Stimulated activated CD4-positive, alpha-beta T cell treated with anti-CD3 and anti-CD28 coated beads, Interleukin-12 subunit alpha, Interleukin-12 subunit beta, amount 100 ng/mL, for 24 hours (primary cell): Measurements from ENCODE around the gene CEACAM16.
"Not testable (repeated sequence)": the region's sequence is repeated elsewhere in the genome, so short reads cannot be mapped to it uniquely, and the experiment has no call there.

Source experiments
- DNase-seq, 2 experiments: peaks; one replicate each; pipeline ENCODE4 v3.0.0-alpha.2; 2020; ENCODE audit warnings: low read depth in 2 of 2

CEACAM16 gene

DNA sequence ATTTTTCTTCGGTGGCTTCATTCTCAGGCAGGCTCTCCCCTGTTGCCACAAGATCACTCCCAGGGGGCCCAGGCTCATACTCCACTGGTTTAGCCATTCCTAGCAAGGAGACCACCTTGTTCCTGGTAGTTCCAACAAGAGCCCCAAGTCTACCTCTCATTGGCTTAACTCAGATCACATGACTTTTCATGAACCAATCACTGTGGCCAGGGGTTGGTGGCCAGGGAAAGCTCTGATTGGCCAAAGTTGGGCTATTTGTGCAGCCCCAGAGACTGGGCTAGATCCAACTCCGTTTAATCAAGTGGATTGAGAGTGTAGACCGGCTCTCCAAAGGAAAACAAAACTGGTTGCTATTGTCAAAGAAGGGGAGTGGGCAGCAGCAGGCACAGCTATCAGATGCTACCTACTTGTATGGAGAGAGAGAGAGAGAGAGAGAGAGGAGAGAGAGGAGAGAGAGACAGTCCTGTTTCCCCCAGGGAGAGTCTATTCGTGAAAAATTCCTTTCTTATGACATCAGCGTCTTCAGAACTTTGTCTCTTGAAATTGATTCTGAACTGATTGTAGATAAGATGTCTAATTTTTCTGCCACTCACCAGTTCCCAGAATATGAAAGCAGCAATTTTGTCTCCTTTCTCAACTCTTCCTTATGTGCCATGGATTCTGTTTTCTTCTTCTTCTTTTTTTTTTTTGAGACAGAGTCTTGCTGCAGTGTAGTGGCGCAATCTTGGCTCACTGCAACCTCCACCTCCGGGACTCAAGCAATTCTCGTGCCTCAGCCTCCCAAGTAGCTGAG is 21.7 kb upstream of the CEACAM16 start:
- no peak for DNase-seq

DNA sequence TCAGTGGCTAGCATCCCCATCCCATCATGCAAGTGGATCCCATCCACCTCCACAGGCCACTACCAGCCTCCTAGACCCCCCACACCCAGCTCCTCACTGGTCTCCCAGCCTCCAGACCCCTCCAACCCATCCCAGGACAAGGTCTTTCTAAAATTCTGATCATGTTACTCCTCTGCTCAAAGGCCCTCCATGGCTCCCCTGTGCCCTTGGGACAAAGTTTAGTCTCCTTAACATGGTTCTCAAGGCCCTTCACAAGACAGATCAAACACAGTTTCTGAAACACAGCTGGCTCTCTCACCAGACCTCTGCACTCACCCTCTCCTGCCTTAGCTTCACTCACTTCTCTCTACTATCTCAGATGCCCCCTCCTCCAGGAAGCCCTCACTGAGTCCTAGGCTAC is 18.4 kb upstream of the CEACAM16 start:
- no peak for DNase-seq

DNA sequence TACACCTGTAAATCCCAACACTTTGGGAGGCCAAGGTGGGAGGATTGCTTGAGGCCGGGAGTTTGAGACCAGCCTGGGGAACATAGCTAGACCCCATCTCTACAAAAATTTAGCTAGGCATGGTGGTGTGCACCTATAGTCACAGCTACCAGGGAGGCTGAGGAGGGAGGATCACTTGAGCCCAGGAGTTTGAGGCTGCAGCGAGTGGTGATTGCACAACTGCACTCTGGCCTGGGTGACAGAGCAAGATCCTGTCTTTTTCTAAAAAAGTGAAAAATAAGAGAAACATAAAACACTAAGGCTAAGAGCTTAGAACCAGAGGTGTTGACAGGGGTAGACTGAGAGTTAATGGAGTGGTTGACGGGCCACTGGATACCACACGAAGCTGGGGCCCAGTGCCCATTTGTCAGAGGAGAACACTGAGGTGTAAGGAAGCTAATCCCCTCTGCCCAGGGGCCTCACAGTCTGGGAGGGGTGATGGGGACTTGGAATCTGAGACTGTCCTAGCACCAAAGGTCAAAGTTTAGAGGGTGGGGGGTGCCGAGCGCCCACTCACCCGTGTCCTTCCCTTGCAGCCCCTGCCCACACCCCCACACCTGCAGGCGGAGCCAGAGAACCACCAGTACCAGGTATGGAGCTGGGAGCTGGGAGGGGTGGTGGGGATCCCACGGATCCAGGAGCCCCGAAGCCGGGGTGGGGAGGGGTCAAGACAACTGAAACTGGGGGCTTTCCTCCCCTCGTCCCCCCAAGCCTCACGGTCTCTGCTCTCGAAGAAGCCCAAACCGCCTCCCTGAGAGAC is 16.8 kb upstream of the CEACAM16 start:
- DNase-seq: no peak

DNA sequence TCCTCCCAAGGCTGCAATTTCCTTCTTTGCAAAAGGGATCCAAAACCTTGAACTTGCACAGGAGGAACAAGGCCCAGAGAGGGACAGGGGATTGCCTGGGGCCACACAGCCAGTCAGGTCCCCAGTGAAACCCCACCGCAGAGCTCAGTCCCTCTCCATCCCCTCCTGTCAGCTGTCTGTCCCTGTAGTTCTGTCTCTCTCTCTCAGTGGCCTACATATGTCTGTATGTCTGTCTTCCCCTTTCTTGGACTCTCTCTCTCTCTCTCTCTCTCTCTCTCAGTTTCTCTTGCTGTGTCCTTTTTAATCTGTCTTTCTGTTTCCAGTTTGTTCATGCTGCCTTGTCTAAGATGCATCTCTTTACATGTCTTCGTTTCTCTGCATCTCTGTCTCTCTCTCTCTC is 16.1 kb upstream of the CEACAM16 start:
- no peak for DNase-seq

DNA sequence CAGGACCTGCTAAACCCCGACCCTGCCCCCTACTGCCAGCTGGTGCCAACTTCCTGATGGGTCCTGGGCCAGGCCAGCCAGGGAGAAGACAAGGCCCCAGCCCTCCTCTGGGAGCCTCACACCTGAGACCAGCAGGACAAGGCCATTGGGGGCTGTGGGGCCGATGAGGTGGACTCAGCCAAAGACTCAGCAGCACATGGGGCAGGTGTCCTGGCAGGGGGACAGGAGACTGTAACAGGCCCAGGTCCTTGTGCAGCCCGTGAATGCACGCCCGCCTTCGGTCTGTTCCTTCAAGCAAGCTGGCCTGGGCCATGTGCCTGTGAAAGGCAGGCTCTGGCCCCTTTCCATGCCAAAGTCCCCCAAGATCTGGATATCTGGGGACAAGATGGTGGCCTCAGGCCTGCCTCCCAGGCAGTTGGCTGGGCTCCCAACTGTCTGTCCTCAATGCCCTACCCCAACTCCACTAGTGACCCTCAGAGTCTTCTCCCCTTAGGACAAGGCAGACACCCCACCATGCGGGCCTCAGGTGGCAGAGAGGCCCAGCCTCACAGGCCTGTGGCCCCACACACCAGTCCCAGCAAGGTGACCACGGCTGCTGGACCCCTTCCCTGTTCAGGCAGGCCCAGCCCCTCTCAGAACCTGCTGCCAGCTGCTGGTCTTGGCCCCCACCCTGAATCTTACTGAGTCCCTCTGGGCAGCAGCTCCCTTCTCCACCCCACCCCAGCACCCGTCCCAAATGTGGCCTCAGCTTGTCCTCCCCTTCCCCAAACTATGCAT is 15.3 kb upstream of the CEACAM16 start:
- DNase-seq: no peak

DNA sequence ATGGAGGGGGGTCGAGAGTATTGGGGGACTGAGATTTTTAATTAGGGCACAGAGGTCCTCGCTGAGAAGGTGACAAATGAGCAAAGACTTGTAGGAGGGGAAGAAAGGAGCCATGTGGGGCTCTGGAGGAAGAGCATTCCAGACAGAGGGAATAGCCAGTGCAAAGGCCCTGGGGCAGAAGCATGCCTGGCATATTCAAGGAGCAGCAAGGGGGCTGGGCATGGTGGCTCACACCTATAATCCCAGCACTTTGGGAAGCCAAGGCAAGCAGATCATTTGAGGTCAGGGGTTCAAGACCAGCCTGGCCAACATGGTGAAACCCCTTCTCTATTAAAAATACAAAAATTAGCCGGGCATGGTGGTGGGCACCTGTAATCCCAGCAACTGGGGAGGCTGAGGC is 14.6 kb upstream of the CEACAM16 start:
- not testable (repeated sequence) for DNase-seq

DNA sequence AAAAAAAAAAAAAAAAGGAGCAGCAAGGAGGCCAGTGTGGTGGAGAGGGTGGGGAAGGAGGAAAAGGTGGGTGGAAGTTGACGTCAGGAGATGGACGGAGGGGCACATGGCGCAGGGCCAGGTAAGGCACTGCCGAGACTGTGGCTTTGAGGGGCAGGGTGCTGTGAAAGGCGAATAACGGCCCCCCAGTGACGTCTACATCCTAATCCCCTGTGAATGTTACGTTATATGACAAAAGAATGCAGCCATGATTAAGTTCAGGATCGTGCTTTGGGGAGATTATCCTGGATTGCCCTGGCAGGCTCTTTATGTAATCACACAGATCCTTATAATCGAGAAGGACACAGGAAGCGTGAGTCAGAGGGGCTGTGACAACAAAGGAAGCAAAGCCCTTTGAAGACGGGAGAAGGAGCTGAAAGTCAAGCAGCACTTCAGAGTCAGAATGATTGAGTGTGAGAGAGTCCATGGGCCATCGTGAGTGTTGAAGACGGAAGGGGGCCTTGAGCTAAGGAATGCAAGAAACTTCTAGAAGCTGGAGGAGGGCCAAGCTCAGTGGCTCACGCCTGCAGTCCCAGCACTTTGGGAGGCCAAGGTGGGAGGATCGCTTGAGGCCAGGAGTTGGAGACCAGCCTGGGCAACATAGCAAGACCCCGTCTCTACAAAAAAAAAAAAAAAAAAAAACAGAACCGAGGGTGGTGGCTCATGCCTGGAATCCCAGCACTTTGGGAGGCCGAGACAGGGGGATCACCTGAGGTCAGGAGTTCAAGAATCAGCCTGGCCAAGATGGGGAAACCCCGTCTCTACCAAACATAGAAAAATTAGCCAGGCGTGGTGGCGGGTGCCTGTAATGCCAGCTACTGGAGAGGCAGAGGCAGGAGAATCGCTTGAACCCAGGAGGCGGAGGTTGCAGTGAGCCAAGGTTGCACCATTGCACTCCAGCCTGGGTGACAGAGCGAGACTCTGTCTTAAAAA is 13.8 kb upstream of the CEACAM16 start:
- no peak for DNase-seq

DNA sequence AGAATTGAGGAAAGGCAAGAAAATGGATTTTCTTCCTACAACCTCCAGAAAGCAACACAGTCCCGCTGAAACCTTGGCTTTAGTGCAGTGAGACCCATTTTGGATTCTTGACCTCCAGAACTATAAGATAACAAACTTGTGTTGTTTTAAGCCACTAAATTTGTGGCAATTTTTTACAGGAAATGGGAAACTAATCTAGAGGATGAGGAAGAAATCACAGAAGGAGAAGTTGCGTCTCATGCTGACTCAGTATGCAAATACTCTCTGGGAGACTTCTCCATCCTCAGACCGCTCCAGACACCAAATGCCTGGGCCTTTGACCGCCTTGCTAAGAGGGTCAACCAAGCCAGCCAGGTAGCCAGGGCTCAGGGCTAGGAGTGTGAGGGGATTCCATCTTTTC is 13.1 kb upstream of the CEACAM16 start:
- DNase-seq: no peak

DNA sequence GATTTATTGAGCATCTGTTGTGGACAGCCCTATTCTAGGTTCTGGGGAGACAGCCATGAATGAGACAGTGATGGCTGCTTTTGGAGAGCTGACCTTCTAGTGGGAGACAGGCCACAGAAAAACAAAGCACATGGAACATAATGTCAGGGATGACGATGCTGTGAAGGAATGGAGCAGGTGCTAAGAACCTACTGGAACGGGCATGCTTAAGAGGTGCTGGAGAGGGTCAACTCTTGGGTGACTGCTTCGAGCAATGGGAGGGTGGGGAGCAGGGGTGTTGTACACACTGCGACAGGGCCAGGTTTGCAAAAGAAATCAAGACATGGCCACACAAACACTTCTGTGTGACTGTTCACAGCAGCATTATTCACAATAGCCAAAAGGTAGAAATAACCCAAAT is 12.1 kb upstream of the CEACAM16 start:
- DNase-seq: no peak

DNA sequence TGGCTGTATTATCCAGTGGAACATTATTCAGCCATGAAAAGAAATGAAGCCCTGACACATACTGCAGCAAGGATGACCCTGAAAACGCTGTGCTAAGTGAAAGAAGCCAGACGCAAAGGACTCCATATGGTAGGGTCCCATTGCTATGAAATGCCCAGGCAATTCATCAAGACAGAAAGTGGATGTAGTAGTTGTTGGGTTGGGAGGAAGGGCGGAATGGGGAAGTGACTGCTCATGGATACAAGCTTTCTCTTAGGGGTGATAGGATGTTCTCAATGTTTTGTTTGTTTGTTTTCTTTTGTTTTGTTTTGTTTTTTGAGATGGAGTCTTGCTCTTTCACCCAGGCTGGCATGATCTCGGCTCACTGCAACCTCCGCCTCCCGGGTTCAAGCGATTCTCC is 11.1 kb upstream of the CEACAM16 start:
- no peak for DNase-seq

DNA sequence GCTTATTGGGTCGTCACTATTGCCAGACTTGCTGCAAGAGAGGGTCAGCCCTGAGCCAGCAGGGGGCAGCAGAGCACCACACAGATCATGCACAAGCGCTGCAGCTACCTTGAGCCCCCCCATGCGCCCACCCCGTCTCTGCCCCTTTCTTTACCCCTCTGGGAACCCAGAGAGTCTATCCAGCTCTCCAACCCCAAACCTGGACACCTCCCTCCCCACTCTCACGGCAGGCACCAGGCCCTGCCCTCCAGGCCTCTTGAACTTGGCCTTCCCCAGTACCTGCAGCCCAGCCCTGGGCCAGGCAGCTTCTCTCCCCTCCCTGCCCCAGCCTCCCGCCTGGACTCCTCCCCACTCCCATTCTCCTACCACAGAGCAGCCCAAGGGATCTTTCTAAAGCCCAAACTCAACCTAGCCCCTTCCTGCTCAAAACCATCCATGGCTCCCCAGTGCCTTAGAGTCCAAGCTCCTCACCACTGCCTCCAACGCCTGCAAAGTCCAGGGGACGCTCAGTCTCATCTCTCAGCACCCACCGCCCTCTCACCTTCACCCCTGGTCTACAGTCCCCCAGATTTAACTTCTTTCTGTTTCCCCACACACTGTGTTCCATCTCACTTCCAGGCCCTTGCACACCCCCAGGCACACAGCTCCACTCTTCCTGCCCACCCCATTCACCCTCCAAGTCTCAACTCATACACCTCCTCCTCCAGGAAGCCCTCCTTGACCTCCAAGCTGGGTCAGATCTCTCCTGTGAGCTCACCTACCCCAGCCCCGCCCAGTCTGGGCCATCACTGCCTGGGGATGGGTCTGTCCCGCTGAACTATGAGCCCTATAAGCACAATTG is 9.4 kb upstream of the CEACAM16 start:
- peak; percentile 44 to 79 for DNase-seq

DNA sequence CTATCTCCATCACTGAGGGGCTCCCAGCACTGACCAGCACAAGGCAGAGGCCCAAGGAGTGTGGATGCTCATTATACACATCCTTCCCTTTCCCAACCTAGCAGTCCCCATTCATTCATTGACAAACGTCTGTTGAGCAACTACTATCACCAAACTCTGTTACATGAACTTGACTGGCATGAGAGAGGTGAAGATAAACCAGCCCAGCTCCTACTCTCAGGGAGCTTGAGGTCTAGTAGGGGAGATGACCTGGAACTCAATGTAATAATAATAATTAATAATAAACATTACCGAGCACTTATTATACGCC is 8.9 kb upstream of the CEACAM16 start:
- DNase-seq: no peak

DNA sequence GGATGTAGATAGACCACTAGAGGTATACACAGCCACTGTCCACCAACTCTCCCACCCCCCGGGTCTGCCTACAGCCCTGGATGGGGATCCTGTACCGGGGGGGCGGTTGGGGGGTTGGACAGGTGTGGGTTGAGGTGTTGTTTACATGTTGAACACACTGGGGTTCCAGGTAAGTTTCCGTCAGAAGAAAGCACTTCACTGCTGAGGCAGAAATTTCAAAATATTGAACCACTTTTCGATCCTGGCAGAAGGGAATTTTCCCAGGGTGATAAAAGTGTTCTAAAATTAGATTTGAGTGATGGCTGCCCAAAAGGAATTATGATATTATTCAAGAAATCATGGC is 6.6 kb upstream of the CEACAM16 start:
- DNase-seq: no peak

DNA sequence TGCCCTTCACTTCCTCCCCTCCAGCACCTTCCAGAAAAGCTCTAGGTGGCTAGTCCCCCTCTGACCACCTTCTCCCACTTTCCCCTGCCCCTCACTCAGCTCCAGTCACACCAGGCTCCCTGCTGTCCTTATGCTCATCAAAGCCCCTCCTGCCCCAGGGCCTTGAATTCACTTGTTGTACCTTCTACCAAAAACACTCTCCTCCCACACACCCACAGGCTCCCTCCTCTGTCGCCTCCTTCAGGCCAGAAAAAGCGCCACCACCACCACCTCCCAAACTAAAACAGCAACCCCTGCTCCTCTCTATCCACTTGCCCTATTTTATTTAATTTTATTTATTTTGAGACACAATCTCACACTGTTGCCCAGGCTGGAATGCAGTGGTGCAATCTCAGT is 4.8 kb upstream of the CEACAM16 start:
- peak in 1 of 2 experiments; percentile 15 for DNase-seq

DNA sequence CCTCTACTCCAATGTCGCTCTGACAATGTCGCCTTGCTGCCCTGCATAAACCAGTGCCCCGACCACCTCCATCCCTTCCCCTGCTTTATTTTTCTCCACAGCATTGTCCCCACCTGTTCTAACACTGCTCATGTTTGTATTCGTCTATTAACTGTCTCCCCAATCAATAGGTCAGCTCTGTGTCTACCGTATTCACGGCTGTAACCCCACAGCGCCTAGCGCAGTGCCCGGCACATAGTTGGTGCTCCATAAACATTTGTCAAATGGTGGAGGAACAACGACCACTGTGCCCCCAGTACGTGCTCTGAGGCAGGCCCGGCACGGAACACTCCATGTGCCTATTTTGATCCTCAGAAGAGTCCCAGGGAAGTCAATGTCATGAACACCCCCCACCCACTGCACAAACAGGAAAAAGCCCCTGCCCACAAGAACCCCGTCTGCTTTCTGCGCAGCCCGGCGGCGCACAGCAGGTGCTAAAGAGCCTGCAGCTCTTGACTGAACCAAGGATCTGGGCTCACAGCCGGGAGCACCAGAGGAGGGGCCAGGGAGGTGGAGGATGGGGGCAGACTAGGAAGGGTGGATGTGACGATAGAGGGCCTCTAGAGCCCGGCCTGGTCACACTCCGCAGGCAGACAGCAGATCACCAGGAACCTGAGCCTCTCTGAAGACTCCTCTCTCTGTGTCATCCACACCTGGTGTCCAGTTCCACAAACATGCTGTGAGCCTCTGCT is 1.8 kb upstream of the CEACAM16 start:
- DNase-seq: no peak

DNA sequence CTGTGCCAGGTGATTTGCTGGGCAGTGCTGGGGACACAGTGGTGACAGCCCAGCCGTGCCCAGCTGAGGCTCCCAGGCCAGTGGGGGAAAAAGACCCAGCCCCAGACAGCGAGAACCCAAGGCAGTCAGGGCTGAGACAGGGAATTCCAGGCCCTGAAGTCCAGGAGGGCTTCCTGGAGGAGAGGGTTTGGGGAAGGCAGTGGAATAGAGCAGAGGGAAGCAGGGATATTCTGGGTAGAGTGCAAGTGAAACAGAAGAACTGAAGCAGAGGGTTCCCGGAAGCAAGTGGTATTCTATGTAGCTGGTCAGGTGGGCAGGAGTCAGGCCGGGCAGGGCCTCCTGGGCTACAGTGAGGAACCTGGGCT is 1.3 kb upstream of the CEACAM16 start:
- no peak for DNase-seq

DNA sequence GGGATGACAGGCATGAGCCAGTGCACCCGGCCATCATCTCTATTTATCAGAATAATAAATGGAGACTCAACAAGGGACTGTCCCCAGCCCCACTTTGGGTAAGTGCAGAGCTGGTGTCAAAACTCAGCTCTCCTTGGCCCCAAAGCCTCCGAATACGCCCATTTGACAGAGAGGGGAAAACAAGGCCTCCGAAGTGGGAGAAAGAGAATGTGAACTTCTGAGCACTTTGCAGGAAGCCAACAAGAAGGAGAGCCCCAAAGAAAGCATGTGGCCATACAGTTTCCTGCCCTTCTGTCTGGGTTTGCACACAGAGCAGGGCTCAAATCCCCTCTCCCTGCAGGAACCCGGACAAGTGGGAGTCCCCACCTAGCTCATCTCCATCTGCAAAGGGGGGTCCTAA is 1.6 kb downstream of the CEACAM16 start:
- no peak for DNase-seq

DNA sequence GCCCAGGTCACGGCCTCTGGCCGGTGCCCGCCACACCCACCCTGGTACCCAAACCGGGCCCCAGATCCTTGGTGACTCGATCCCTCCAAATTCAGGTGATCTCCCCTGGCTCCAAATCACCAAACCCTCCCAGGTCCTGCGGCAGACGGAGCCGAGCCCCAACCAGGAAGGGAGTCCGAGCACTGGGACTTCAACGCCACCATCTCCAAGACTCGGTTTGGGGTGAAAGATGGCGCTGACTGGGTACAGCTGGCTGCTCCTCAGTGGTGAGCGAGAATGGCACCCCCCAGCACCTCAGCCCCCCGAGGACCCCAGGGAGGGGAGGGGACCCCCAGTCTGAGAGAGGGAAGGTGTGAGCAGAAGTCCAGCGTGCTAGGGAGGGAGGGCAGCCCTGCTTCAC is 2.3 kb downstream of the CEACAM16 start:
- DNase-seq: no peak

DNA sequence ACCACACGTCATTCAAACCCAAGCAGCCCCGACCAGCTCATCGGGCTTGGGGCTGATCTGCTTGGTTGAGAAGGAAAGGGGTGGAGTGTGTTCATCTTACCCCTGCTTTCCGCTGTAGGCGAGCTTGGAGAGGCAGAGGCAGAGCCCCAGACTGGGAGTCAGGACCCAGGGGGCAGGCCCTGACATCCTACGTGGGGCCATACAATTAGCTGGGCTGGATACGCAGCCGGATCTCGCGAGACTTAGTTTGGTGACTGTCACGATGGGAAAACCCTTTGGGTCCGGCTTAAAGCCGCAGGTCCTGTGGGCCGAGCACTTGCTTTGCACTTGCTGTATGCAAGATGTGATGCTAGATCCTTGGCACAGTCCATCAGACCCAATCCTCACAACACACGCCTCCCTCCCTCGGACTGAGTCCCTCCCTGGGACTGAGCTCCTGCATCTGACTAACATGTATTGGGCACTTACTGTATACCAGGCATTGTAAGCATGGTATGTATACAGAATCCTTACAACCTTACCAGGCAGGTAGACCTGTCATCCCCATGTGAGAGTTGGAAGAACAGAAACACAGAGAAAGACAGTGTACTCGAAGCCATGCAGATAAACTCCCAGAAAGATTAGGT is 3.7 kb downstream of the CEACAM16 start:
- no peak for DNase-seq
